Thyroid gland (tissue), 4 donors: ENCODE results near the gene IFT27. TPM values are rescaled to one million over a fixed set of nuclear protein-coding genes. Genes with fewer than 3 reads are reported as not detected.

Experiments used
- DNase-seq, 2 donors: peaks; one replicate each; pipeline ENCODE4 v3.0.0-alpha.2; 2019
- H3K27ac ChIP-seq, 3 donors: fragments of 200-600 bp; sonication (generic); 1 replicate in 2 of 3; 2 replicates in 1 of 3; pipeline ENCODE4 v1.5.1; 2016 to 2019; ENCODE audit warnings: mild to moderate bottlenecking in 1 of 3, moderate library complexity in 1 of 3
- H3K27me3 ChIP-seq: fragments of 200-600 bp; sonication (generic); one replicate; pipeline ENCODE4 v1.5.1; 2019
- H3K36me3 ChIP-seq, 2 donors: fragments of 200-600 bp; sonication (generic); one replicate each; pipeline ENCODE4 v1.5.1; 2016 to 2019
- H3K4me1 ChIP-seq, 2 donors: fragments of 200-600 bp; sonication (generic); one replicate each; pipeline ENCODE4 v1.5.1; 2017 to 2019
- H3K4me3 ChIP-seq, 3 donors: fragments of 200-600 bp; sonication (generic); replicated peaks in 1 of 3; 1 replicate in 2 of 3; 2 replicates in 1 of 3; pipeline ENCODE4 v1.5.1; 2016; ENCODE audit warnings: mild to moderate bottlenecking in 1 of 3
- H3K9me3 ChIP-seq: fragments of 200-600 bp; sonication (generic); one replicate; pipeline ENCODE4 v1.5.1; 2017
- POLR2A ChIP-seq, 2 donors: fragments of 450-650 bp; IDR thresholded peaks; one replicate each; pipeline ENCODE4 v1.6.1; 2017; ENCODE audit warnings: antibody characterized with exemption in 2 of 2, mild to moderate bottlenecking in 2 of 2, moderate library complexity in 1 of 2
- WGBS, 2 donors: methylation state at CpG; one replicate each; pipeline ENCODE4 v1.1.5; 2017; 5-methylcytosine and 5-hydroxymethylcytosine counted together
- intact Hi-C: fragments of 100-400 bp; cut with DNase I; formaldehyde crosslinking; loops from one replicate; pipeline ENCODE4 v1.15.1; 2023
- total RNA-seq, 4 donors: library from RNA; depleted of rRNA; stranded (reverse); fragments of >200 nt; gene quantifications; one replicate each; pipeline ENCODE4 v1.2.3, GENCODE V29; 2016
- TF ChIP-seq, protein P1 (sequence below), 6 experiments: fragments of 200-600 bp in 3 of 6; fragments of 450-650 bp in 3 of 6; sonication (generic) in 3 of 6; IDR thresholded peaks; one replicate each; pipeline ENCODE4 v1.5.1; 2016 to 2019; ENCODE audit warnings: antibody characterized with exemption in 6 of 6, mild to moderate bottlenecking in 2 of 6, inconsistent platforms in 1 of 6, moderate library complexity in 1 of 6

IFT27 gene
- total RNA-seq, 4 donors from 2014 or later = 25.1 to 39.2 (median 36.3) TPM

DNA sequence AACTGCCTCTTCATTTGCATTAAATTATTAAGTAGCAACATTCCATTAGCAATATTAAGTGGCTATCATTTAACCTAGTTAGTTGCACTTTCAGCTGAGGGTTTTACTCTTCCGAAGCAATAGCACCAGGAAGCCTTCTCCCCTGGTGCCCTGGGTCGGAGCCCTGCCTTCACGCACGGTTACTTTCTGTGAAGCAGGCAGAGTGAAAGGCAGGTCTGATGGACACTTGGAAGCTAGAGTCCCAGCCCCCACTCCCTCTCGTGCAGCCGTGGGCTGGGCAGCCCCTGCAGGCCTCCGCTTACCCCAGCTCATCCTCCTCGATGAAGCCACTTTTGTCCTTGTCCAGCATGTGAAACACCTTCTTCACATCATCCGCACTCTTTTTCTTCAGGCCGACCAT is 38.9 kb upstream of the IFT27 start:
- H3K36me3 ChIP-seq = no peaks in the 10 kb centered on the region
- no peak overlapping the region for H3K4me3 ChIP-seq
- no peaks in the 10 kb centered on the region for H3K9me3 ChIP-seq
- 42 to 50% methylated on average over 10 of the region's 10 CpGs for WGBS, 2 donors
- DNase-seq = peak; percentile 19 to 28
- intact Hi-C loops = no loop called here
- no peak overlapping the region for H3K27ac ChIP-seq
- no peak for TF ChIP-seq POLR2A (IDR thresholded peaks at IDR 0.05)
- TF ChIP-seq, protein P1, sequence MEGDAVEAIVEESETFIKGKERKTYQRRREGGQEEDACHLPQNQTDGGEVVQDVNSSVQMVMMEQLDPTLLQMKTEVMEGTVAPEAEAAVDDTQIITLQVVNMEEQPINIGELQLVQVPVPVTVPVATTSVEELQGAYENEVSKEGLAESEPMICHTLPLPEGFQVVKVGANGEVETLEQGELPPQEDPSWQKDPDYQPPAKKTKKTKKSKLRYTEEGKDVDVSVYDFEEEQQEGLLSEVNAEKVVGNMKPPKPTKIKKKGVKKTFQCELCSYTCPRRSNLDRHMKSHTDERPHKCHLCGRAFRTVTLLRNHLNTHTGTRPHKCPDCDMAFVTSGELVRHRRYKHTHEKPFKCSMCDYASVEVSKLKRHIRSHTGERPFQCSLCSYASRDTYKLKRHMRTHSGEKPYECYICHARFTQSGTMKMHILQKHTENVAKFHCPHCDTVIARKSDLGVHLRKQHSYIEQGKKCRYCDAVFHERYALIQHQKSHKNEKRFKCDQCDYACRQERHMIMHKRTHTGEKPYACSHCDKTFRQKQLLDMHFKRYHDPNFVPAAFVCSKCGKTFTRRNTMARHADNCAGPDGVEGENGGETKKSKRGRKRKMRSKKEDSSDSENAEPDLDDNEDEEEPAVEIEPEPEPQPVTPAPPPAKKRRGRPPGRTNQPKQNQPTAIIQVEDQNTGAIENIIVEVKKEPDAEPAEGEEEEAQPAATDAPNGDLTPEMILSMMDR (IDR thresholded peaks at IDR 0.05) = no peak
- H3K27me3 ChIP-seq = peaks cover 11% of the 10 kb centered on the region
- peaks cover 4 to 14% of the 10 kb centered on the region in 2 donors for H3K4me1 ChIP-seq

- DNase-seq = peak; percentile 78 to 88
- H3K36me3 ChIP-seq = no peaks in the 10 kb centered on the region
- no peak for TF ChIP-seq POLR2A (IDR thresholded peaks at IDR 0.05)
- TF ChIP-seq, protein P1 (IDR thresholded peaks at IDR 0.05) = no peak
These were observed 35.3 kb upstream of the IFT27 start for GRCh38 chr22:36811094-36811800.

DNA sequence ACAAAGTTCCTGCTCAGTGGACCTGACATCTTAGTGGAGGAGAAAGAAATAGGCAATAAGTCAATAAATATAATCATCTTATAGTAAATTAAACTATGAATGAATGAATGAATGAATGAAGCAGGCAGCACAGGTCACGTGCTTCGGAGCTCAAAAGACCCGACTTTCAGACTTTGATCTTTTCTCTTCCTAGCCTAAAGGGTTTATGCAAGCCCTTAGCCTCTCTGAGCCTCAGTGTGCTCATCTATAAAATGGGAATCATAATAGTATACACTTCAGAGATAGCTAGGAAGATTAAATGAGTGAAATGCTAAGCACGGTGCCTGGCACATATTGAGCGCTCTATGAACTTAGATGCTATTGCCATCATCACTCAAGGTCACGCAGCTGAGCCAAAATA is 33.4 kb upstream of the IFT27 start:
- no peak for TF ChIP-seq POLR2A (IDR thresholded peaks at IDR 0.05)
- TF ChIP-seq, protein P1 (IDR thresholded peaks at IDR 0.05) = no peak
- intact Hi-C loops = no loop called here
- 94 to 95% methylated on average over 6 of the region's 6 CpGs for whole genome bisulfite sequencing, 2 donors
- no peak overlapping the region for H3K4me3 ChIP-seq
- no peak overlapping the region for H3K27ac ChIP-seq
- no peaks in the 10 kb centered on the region for H3K36me3 ChIP-seq
- DNase-seq = no peak
- no peaks in the 10 kb centered on the region for H3K9me3 ChIP-seq
- no peaks in the 10 kb centered on the region for H3K4me1 ChIP-seq
- H3K27me3 ChIP-seq = no peaks in the 10 kb centered on the region

More at GRCh38 chr22:36811094-36811800, 35.3 kb upstream of the IFT27 start:
- intact Hi-C loops = no loop called here
- H3K9me3 ChIP-seq = no peaks in the 10 kb centered on the region
- no peak overlapping the region for H3K27ac ChIP-seq
- peaks cover 2% of the 10 kb centered on the region for H3K27me3 ChIP-seq
- peaks cover 0 to 1% of the 10 kb centered on the region in 2 donors for H3K4me1 ChIP-seq
- no peak overlapping the region for H3K4me3 ChIP-seq
- WGBS, 2 donors = 60 to 61% methylated on average over 3 of the region's 3 CpGs

- intact Hi-C loops = no loop called here
- Histone ChIP-seq H3K4me1 (no peaks in the 10 kb centered on the region), H3K27me3 (no peaks in the 10 kb centered on the region), H3K9me3 (no peaks in the 10 kb centered on the region), H3K4me3 (no peak overlapping the region), H3K36me3 (no peaks in the 10 kb centered on the region), H3K27ac (no peak overlapping the region)
- TF ChIP-seq, protein P1 (IDR thresholded peaks at IDR 0.05) = no peak
- TF ChIP-seq POLR2A (IDR thresholded peaks at IDR 0.05) = no peak
- DNase-seq = no peak
- 57 to 72% methylated on average over 1 of the region's 1 CpG for WGBS, 2 donors
These were observed 32.9 kb upstream of the IFT27 start for GRCh38 chr22:36808721-36809344.

DNA sequence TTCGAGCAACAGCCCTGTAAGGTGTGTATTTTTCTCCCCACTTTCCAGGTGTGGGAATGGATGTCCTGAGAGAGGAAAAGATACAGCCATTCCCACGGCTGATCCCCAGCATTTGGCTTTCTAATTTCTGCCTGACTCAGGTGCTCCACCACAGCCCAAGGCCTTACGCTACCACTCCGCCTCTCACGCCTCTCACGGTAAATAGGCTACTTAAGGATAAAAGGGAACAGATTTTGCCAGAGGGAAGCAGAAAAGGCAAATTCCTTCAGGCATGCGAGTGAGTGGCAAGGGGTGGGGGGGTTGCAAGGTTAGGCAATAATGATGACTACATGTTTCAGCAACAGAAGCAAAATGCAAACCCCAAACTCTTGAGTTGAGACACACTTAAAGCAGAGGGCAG is 31.7 kb upstream of the IFT27 start:
- no peak for DNase-seq
- TF ChIP-seq, protein P1 (IDR thresholded peaks at IDR 0.05) = no peak
- TF ChIP-seq POLR2A (IDR thresholded peaks at IDR 0.05) = no peak
- Histone ChIP-seq H3K27me3 (no peaks in the 10 kb centered on the region), H3K36me3 (no peaks in the 10 kb centered on the region), H3K9me3 (no peaks in the 10 kb centered on the region), H3K4me3 (no peak overlapping the region), H3K4me1 (no peaks in the 10 kb centered on the region), H3K27ac (no peak overlapping the region)
- 86% methylated on average over 7 of the region's 7 CpGs for WGBS, 2 donors
- intact Hi-C loops = no loop called here
